Heart left ventricle (tissue), 16 donors: ENCODE measurements around the gene RFPL3. TPM values are rescaled to one million over a fixed set of nuclear protein-coding genes. Genes with fewer than 3 reads are reported as not detected.

Experiments used
- ATAC-seq, 4 donors: fragments of 200-7000 bp; cut with Tn5 transposase; one replicate each; pipeline ENCODE4 v1.9.1; 2020 to 2022; ENCODE audit warnings: moderate library complexity in 4 of 4, mild to moderate bottlenecking in 3 of 4, moderate number of reproducible peaks in 1 of 4
- DNase-seq, 5 donors: peaks; one replicate each; pipeline ENCODE4 v3.0.0-alpha.2; 2020
- H3K27ac ChIP-seq, 12 donors: fragments of 200-600 bp; sonication (generic) in 4 of 12; one replicate each; pipeline versions ENCODE4 v1.5.0 to v1.8.0; 2016 to 2022; ENCODE audit warnings: mild to moderate bottlenecking in 2 of 12
- H3K27me3 ChIP-seq, 9 donors: fragments of 200-600 bp; sonication (generic) in 2 of 9; one replicate each; pipeline versions ENCODE4 v1.5.1 to v1.8.0; 2016 to 2022; ENCODE audit warnings: mild to moderate bottlenecking in 3 of 9
- H3K36me3 ChIP-seq, 9 donors: fragments of 200-600 bp; sonication (generic) in 2 of 9; one replicate each; pipeline versions ENCODE4 v1.5.0 to v1.8.0; 2018 to 2022; ENCODE audit warnings: mild to moderate bottlenecking in 2 of 9
- H3K4me1 ChIP-seq, 12 donors: fragments of 200-600 bp; sonication (generic) in 4 of 12; one replicate each; pipeline versions ENCODE4 v1.5.0 to v1.8.0; 2016 to 2022; ENCODE audit warnings: mild to moderate bottlenecking in 3 of 12
- H3K4me3 ChIP-seq, 12 donors: fragments of 200-600 bp; sonication (generic) in 4 of 12; one replicate each; pipeline versions ENCODE4 v1.5.0 to v1.8.0; 2017 to 2022; ENCODE audit warnings: mild to moderate bottlenecking in 9 of 12, moderate library complexity in 4 of 12
- H3K9me3 ChIP-seq, 12 donors: fragments of 200-600 bp; sonication (generic) in 4 of 12; one replicate each; pipeline versions ENCODE4 v1.5.0 to v1.8.0; 2016 to 2022; ENCODE audit warnings: mild to moderate bottlenecking in 1 of 12
- POLR2A ChIP-seq, 2 donors: fragments of 450-650 bp; IDR thresholded peaks; one replicate each; pipeline ENCODE4 v1.6.1; 2017; ENCODE audit warnings: antibody characterized with exemption in 2 of 2, mild to moderate bottlenecking in 2 of 2, moderate library complexity in 2 of 2
- WGBS, 4 donors: extraction: QIAGEN DNeasy Blood & Tissue Kit in 2 of 4; methylation state at CpG; one replicate each; pipeline versions ENCODE4 v1.1.5 to v1.1.7; 2013 to 2018; 5-methylcytosine and 5-hydroxymethylcytosine counted together
- intact Hi-C, 10 donors: fragments of 100-400 bp; cut with DNase I; formaldehyde crosslinking; loops; one replicate each; pipeline versions ENCODE4 v1.11.1 to v1.14.2; 2022
- polyA plus RNA-seq, 2 donors: library from polyadenylated mRNA; stranded (reverse); fragments of 200-250 nt; gene quantifications; one replicate each; pipeline ENCODE4 v1.2.3, GENCODE V29; 2013
- total RNA-seq, 9 donors: library from RNA; depleted of rRNA in 2 of 9; stranded (reverse); fragments of >200 nt in 2 of 9; fragmentation: NEBNext Ultra II Directional in 3 of 9; extraction: Animal tissue kit (Norgen Biotek cat#: 25700) in 3 of 9; gene quantifications; one replicate each; pipeline versions ENCODE4 v1.1.0 to v1.2.4, GENCODE V29; 2016 to 2023
- TF ChIP-seq, protein P1 (sequence below), 12 donors: fragments of 200-600 bp; sonication (generic) in 4 of 12; IDR thresholded peaks; one replicate each; pipeline versions ENCODE4 v1.5.0 to v1.8.0; 2018 to 2022; ENCODE audit warnings: antibody characterized with exemption in 12 of 12, mild to moderate bottlenecking in 5 of 12
- donor health status: ischemic (EF 13 %, LVEDD 7.1; RV severe dilation, severe dysfunction).
- donor health status: healthy with polysubstance abuse.
- donor health status: DM: no; HTN: yes; CAD: no.
- donor health status: DM: no; HTN: no; CAD: no.
- donor health status: ischemic (EF 25% LVEDD 6.9; RV normal size, moderate dysfunction).
- donor health status: ischemic (EF 25% LVEDD 5.7; RV mildly dilated, moderate dysfunction).
- donor health status: healthy.
- donor health status: DM: yes; HTN: yes; CAD: no.
- donor health status: ischemic (EF 35%, LVEDD 5.7; RV mildly dilated, moderate dysfunction).
- donor health status: nonischemic (EF 11% LVEDD 7.7; RV severe dilation, severe dysfunction).
- donor health status: DM: yes; HTN: yes; CAD: no.
- donor health status: PGD.
- donor health status: ischemic (EF 29% LVEDD 5.4; RV normal size, mild dysfunction).
- donor health status: nonischemic (EF 23%, LVEDD 6.1; RV moderate dilation, normal function).

Gene RFPL3
- total and polyA plus RNA-seq, 11 donors: not detected

DNA sequence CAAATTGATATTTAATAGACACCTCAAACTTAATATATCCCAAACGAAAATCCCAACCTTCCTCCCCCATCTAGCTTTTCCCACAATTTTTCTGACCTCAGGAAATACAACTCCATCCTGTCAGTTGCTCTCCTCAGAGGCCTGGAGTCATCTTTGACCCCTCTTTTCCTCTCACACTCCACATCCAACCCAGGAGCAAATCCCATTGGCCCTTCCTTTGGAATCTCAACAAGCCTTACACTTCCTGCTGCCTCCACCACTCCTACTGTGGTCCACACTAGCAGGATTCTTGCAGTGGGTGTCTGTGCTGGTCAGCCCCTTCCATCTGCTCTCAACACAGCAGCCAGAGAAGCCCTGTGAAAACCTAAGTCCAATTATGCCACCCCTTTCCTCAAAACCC is 39.3 kb upstream of the RFPL3 start:
- H3K27me3 ChIP-seq: peaks cover 0 to 7% (median 0%) of the 10 kb centered on the region in 9 donors
- H3K9me3 ChIP-seq: no peaks in the 10 kb centered on the region
- DNase-seq (no peak), ATAC-seq (no peak)
- 15 to 55% (median 47%) methylated on average over 1 of the region's 1 CpG for WGBS, 4 donors
- no peak for TF ChIP-seq POLR2A (IDR thresholded peaks at IDR 0.05)
- TF ChIP-seq, protein P1, sequence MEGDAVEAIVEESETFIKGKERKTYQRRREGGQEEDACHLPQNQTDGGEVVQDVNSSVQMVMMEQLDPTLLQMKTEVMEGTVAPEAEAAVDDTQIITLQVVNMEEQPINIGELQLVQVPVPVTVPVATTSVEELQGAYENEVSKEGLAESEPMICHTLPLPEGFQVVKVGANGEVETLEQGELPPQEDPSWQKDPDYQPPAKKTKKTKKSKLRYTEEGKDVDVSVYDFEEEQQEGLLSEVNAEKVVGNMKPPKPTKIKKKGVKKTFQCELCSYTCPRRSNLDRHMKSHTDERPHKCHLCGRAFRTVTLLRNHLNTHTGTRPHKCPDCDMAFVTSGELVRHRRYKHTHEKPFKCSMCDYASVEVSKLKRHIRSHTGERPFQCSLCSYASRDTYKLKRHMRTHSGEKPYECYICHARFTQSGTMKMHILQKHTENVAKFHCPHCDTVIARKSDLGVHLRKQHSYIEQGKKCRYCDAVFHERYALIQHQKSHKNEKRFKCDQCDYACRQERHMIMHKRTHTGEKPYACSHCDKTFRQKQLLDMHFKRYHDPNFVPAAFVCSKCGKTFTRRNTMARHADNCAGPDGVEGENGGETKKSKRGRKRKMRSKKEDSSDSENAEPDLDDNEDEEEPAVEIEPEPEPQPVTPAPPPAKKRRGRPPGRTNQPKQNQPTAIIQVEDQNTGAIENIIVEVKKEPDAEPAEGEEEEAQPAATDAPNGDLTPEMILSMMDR (IDR thresholded peaks at IDR 0.05): no peak
- H3K4me1 ChIP-seq: no peaks in the 10 kb centered on the region
- H3K36me3 ChIP-seq: no peaks in the 10 kb centered on the region
- no peak overlapping the region for H3K4me3 ChIP-seq
- H3K27ac ChIP-seq: no peak overlapping the region
- intact Hi-C loops: no loop called here

- DNase-seq: no peak
- H3K36me3 ChIP-seq: no peaks in the 10 kb centered on the region
- H3K27me3 ChIP-seq: peaks cover 0 to 7% (median 0%) of the 10 kb centered on the region in 9 donors
- no peak overlapping the region for H3K27ac ChIP-seq
- 77 to 85% (median 80%) methylated on average over 8 of the region's 8 CpGs for WGBS, 4 donors
- H3K9me3 ChIP-seq: no peaks in the 10 kb centered on the region
- no peak overlapping the region for H3K4me3 ChIP-seq
- no peak for TF ChIP-seq POLR2A (IDR thresholded peaks at IDR 0.05)
- TF ChIP-seq, protein P1 (IDR thresholded peaks at IDR 0.05): no peak
- no peaks in the 10 kb centered on the region for H3K4me1 ChIP-seq
- ATAC-seq: no peak
- intact Hi-C loops: no loop called here
These were observed 37.7 kb upstream of the RFPL3 start for GRCh38 chr22:32319861-32320406.

DNA sequence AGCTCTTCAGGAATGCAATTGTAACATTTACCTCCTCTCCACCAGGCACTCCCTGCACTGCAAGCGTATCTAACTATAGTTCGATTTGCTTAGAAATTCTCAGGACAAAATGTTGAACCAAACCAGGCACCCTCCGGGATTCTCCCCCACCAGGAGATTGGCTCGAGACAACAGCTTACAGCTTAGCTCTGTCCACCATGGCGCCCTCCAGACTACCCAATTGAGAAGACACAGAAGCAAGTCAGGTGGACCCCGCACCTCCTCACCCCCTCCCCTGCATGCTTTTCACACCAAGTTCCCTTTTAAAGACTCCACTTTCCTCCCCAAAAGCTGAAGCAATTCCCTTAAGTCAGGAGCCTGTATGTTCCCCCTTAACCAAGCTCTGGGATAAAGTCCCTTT is 34.7 kb upstream of the RFPL3 start:
- no peak for TF ChIP-seq POLR2A (IDR thresholded peaks at IDR 0.05)
- TF ChIP-seq, protein P1 (IDR thresholded peaks at IDR 0.05): no peak
- Histone ChIP-seq H3K4me3 (no peak overlapping the region), H3K27me3 (peaks cover 0 to 7% (median 0%) of the 10 kb centered on the region in 9 donors), H3K36me3 (no peaks in the 10 kb centered on the region), H3K4me1 (no peaks in the 10 kb centered on the region), H3K9me3 (no peaks in the 10 kb centered on the region), H3K27ac (no peak overlapping the region)
- intact Hi-C loops: no loop called here
- no peak for ATAC-seq
- WGBS, 4 donors: 73 to 87% (median 85%) methylated on average over 6 of the region's 6 CpGs
- DNase-seq: no peak

- no peak for DNase-seq
- WGBS, 4 donors: 82 to 86% (median 85%) methylated on average over 7 to 11 of the region's 11 CpGs
- H3K4me3 ChIP-seq: no peak overlapping the region
- H3K27me3 ChIP-seq: peaks cover 0 to 7% (median 0%) of the 10 kb centered on the region in 9 donors
- no peaks in the 10 kb centered on the region for H3K9me3 ChIP-seq
- no peak for ATAC-seq
- TF ChIP-seq, protein P1 (IDR thresholded peaks at IDR 0.05): no peak
- TF ChIP-seq POLR2A (IDR thresholded peaks at IDR 0.05): no peak
- intact Hi-C loops: no loop called here
- H3K4me1 ChIP-seq: no peaks in the 10 kb centered on the region
- H3K27ac ChIP-seq: no peak overlapping the region
- H3K36me3 ChIP-seq: no peaks in the 10 kb centered on the region
These were observed 34.0 kb upstream of the RFPL3 start for GRCh38 chr22:32323513-32324164.
